NCI-H2171 (cell line): ENCODE results near the gene GALR2.
"Not testable (repeated sequence)": the region's sequence is repeated elsewhere in the genome, so short reads cannot be mapped to it uniquely, and the experiment has no call there.

Experiments used
- DNase-seq: peaks from one replicate; lab custom pipeline; 2025; lab: John Stamatoyannopoulos, UW

The GALR2 gene, protein sequence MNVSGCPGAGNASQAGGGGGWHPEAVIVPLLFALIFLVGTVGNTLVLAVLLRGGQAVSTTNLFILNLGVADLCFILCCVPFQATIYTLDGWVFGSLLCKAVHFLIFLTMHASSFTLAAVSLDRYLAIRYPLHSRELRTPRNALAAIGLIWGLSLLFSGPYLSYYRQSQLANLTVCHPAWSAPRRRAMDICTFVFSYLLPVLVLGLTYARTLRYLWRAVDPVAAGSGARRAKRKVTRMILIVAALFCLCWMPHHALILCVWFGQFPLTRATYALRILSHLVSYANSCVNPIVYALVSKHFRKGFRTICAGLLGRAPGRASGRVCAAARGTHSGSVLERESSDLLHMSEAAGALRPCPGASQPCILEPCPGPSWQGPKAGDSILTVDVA

GRCh38 chr17:76074390-76075363 lies at the start of gene GALR2:
Gene GALR2, plus strand, starts transcription at chr17:76074781. Its CDS starts 103 bp downstream, at chr17:76074884.
- DNase-seq = no peak

DNA sequence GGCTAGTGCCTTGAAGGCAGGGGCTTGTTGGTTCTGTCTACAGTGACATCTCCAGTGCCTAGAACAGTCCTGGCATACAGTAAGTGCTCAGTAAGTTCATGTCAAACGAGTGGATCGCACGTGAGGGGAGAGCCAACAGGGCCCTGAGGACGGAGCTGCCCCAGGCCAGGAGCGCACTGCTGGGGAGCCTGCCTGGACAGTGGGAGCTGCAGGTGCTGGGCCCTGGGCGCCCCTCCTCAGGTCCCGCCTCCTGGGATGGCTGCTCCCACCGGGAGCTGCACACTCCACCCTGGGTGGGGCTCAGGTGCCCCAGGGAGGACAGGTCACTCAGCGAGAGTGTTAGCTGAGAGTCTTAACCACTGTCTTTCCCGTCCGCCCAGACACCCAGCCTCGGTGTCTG lies 49.3 kb upstream of the GALR2 start:
- DNase-seq = no peak

DNA sequence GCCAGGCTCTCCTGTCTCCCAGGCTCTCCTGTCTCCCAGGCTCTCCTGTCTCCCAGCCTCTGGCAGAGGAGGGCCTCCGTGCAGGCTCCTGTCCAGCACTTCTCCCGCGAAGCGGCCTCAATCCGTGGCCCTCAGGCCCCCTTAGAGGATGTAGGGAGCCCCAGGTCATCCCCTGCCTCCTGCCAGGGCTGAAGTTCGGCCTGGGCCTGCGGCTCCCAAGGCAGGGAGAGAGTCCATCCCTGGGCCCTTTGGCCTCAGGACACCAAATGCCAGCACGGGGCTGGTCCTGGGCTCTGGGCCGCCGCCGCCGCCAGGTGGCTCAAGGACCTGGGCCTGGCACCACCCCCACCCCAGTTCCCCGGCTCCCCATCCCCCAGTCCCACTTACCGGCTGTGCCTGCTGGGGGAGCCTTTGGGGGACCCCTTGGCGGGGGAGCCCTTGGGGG lies 47.8 kb upstream of the GALR2 start:
- no peak for DNase-seq

GRCh38 chr17:76027159-76027839 lies 47.3 kb upstream of the GALR2 start, which contains the start of gene EVPL:
Gene EVPL, minus strand, starts transcription at chr17:76027306. Its CDS starts 108 bp downstream, at chr17:76027198.
- no peak for DNase-seq

DNA sequence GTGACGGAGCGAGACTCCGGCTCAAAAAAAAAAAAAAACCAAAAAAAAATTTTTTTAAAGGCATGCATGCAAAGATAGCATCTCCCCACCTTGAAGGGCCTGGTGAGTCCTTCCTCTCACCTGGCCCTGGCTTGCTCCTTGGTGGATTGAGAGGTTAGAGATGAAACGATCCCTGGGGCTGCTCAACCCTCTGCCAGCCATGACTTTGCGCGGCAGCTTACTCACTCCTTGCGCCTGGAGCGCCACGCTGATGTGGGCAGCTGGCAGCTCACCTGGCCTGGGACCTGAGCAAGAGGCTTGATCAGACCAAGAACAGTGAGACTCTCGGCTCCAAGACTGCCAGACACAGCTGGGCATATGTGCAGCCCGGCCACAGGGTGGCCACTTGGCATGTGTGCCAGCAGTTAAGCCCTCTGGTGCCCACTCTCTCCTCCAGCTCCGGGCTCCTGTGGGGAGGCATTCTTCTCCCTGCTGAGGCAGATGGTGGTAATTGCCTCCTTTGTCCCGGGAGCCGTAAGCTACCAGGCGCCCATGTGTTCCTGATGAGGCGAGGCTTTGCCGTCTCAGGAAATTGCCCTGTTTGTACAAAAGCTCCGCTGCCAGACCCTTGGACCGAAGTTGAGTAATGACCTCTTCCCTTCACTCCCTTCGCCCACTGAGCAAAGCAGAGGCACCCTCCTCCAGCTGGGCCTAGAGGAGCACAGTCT lies 42.4 kb upstream of the GALR2 start:
- DNase-seq = no peak

- no peak for DNase-seq
These were observed 41.8 kb upstream of the GALR2 start for GRCh38 chr17:76032780-76033108.

GRCh38 chr17:76033139-76033538 lies 41.4 kb upstream of the GALR2 start:
- DNase-seq = no peak

- no peak for DNase-seq
These were observed 39.9 kb upstream of the GALR2 start for GRCh38 chr17:76034428-76035350.

- no peak for DNase-seq
These were observed 37.9 kb upstream of the GALR2 start for GRCh38 chr17:76036497-76037261.

DNA sequence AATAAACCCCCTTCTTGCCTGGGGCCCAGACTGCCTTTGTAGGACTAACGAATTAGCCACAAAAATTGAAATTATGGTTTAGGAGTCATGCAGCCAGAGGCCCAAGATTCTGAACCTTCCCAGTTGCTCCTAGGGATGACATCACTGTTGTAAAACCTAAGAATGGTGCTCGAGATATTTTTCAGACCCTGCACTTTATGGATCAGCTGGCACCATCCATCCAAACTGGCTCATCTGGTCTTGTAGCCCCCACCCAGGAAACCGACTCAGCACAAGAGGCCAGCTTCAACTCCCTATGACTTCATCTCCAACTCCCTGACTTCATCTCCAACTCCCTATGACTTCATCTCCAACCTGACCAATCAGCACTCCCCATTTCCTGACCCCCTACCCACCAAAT lies 36.5 kb upstream of the GALR2 start:
- DNase-seq = no peak

GRCh38 chr17:76039121-76039520 lies 35.5 kb upstream of the GALR2 start:
- no peak for DNase-seq

DNA sequence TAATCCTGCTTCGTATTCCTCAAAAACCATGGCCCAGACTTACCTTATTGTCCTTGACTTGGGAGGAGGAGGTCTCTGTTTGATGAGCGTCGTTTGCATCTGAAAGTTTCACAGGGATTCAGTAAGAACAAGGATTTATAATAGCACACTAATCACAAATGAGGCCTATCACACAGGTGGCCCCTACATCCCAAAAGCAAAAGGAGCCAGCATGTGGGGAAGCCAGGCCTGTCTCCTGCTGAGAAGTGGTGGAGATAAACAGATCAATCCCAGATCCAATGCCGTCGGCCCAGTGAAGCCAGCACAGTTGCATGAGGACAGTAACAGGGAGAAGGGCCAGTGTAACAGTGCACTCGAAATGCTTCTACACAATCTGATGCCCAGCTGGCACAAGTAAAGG lies 34.2 kb upstream of the GALR2 start:
- no peak for DNase-seq

DNA sequence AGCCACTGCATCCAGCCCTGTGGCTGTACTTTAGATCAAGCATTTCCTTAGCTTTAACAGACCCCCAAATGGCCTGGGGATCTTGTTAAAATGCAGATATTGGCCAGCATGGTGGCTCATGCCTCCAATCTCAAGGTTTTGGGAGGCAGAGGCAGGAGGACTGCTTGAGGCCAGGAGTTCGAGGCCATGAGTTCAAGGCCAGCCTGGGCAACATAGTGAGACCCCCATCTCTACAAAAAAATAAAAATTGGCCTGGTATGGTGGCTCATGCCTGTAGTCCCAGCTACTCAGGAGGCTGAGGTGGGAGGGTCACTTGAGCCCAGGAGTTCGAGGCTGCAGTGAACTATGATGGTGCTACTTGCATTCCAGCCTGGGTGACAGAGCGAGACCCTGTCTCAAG lies 31.7 kb upstream of the GALR2 start:
- DNase-seq = not testable (repeated sequence)

DNA sequence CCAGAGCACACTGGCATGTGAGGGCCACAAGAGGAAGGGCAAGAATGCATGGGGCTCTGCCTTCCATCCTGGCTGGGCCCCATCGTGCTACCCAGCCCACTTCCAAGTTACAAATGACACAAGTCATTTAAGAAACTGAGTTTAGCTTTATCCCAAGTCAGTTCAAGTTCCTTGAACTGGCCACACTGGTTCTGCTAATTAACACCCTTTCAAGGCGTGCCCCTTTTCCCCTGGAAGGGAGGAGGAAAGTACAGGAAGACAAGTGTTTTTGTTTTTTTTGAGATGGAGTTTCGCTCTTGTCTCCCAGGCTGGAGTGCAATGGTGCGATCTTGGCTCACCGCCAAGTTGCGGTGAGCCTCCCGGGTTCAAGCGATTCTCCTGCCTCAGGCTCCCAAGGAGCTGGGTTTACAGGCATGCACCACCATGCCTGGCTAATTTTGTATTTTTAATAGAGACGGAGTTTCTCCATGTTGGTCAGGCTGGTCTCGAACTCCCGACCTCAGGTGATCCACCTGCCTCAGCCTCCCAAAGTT lies 30.0 kb upstream of the GALR2 start:
- DNase-seq = not testable (repeated sequence)

DNA sequence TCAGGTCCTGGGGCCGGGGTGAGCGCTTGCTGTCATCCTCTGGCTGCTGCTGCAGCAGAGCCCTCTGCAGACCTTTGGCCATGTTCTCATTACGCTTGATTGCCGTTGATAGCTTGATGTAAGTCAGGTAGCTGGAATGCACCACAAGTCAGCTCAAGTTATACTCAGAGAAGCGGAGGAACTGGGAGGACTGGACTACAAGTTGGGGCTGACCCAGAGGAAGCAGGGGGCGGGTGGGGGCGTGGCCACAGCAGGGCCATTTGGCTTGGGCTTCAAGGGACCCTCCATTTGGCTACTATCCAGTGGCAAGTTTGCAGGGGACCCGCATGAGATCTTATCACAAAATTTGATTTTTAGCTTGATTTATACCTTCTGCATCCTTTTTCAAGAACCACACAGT lies 28.5 kb upstream of the GALR2 start:
- no peak for DNase-seq

DNA sequence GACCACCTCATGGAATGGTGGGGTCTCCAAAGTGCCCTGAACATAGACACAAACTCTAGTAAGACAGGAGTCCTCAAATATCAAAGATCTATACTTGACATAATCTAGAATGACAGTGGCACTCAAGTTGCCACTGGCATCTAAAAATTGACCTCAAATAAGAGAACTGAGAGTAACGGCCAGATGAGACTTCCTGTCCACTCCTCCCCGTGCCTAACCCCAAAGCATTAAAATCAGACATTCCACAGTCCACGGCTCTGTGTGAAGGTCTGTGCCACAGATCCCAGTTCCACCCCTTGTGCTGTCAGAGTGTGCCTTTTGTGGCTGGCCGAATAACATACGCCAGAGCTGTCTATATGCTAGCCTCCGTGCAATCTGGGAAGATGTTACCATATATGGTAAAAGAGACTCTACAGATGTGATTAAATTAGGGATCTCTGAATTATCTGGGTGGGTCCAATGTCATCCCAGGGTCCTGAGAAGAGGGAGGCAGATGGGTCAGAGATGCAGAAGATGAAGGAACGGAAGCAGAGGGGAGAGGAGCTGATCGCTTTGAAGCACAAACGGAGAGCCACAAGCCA lies 26.5 kb upstream of the GALR2 start:
- DNase-seq = no peak

GRCh38 chr17:76048711-76049110 lies 25.9 kb upstream of the GALR2 start:
- no peak for DNase-seq

- no peak for DNase-seq
These were observed 25.3 kb upstream of the GALR2 start for GRCh38 chr17:76049239-76049638.
